ENCODE data around the gene INF2.
"Not testable (repeated sequence)": the region's sequence is repeated elsewhere in the genome, so short reads cannot be mapped to it uniquely, and the experiment has no call there.

Gene INF2

DNA sequence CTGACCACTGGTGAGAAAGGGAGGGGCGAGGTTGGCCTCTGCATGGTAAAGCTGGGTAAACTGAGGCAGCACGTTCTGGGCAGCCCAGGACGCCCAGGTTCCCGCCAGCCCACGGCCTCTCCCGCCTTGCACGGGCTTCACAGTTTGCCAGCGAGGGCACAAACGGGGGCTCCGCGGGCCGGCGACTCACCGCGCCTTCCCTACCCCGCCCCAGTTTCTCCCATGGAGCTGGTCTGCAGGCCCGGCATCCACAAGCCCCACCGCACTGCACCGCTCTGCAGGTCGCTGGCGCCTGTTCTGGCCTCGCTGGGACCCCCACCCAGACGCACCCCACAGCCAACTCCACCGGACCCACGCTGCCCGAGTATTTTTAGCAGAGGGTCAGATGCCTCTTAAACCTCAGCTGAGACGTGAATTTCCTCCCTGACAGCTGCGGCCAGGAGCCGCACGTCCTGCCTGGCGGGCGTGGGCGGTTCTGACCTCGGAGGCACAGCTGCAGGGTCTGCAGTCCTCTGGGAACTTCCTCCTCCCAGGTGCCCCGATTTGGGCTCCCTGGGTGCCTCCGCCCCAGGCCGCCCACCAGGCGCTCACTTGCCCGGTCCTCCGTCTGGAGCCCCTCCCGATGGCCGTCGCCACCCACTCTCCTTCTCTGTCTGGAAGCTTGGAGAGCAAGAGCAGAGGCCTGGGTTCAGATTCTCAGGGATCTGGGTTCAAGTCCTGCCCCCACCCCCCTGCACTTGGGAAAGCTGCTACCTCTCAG is 29.5 kb upstream of the INF2 start:
- Mint-ChIP-seq H3K27me3 (ENCODE audit: low read depth) (peaks cover under 1% of the 10 kb centered on the region), H3K27ac (no peak overlapping the region), H3K36me3 (ENCODE audit: low read depth) (no peaks in the 10 kb centered on the region), H3K4me1 (peaks cover 28% of the 10 kb centered on the region), H3K4me3 (no peak overlapping the region), H3K9me3 (peaks cover 8% of the 10 kb centered on the region)
- no peak for TF ChIP-seq CTCF (IDR thresholded peaks at IDR 0.05; ENCODE audit: unreplicated experiment in 3 of 3)

DNA sequence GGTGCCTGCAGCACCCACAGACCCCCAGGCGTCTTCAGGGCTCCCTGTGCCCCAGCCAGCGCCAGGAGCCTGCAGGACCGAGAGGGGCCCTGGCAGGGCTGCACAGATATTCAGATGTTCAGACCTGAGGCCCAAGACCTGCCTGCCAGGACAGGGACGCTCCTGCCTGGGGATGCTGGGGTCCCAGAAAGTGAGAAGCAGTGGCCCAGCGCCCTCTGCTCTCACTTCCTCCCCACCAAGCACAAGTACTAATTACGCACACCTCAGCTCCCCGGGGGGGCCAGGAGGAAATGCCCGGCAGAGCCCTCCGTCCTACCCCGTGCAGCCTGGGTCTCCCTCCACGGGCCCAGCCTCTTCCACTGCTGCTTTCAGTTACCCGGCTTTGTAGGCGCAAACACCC is 28.8 kb upstream of the INF2 start:
- Mint-ChIP-seq H3K4me1 (peaks cover 32% of the 10 kb centered on the region), H3K9me3 (peaks cover 11% of the 10 kb centered on the region), H3K27me3 (ENCODE audit: low read depth) (peaks cover 7% of the 10 kb centered on the region), H3K27ac (no peak overlapping the region), H3K4me3 (no peak overlapping the region), H3K36me3 (ENCODE audit: low read depth) (no peaks in the 10 kb centered on the region)
- TF ChIP-seq CTCF (IDR thresholded peaks at IDR 0.05; ENCODE audit: unreplicated experiment in 3 of 3) = no peak

DNA sequence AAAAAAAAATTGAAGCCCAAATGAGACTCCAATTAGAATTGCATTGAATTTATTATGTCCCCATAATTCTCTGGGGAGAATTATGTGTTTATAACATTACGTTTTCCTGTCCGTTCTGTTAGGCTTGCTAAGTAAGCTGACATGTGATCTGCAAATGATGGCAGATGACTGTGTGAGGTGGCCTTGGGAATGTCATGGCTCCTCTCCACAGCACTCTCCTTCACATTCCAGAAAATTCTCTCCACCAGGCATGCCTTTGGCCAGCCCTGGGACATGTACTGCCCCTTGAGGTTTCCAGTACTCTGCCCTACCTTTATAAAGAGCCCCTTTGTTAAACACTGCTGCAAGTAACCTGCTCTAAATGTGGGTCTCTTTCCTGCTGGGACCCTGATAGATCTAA is 28.3 kb upstream of the INF2 start:
- no peaks in the 10 kb centered on the region for H3K36me3 Mint-ChIP-seq (ENCODE audit: low read depth)
- no peak for TF ChIP-seq CTCF (IDR thresholded peaks at IDR 0.05; ENCODE audit: unreplicated experiment in 3 of 3)
- peaks cover 27% of the 10 kb centered on the region for H3K4me1 Mint-ChIP-seq
- H3K27me3 Mint-ChIP-seq (ENCODE audit: low read depth) = peaks cover 7% of the 10 kb centered on the region
- H3K9me3 Mint-ChIP-seq = peaks cover 11% of the 10 kb centered on the region
- no peak overlapping the region for H3K4me3 Mint-ChIP-seq
- H3K27ac Mint-ChIP-seq = no peak overlapping the region

GRCh38 chr14:104661528-104662157 is 27.8 kb upstream of the INF2 start:
- H3K27ac Mint-ChIP-seq; H3K36me3 Mint-ChIP-seq (ENCODE audit: low read depth); H3K4me3 Mint-ChIP-seq; H3K27me3 Mint-ChIP-seq (ENCODE audit: low read depth): not testable (repeated sequence)
- Mint-ChIP-seq H3K9me3 (peaks cover 11% of the 10 kb centered on the region), H3K4me1 (peaks cover 28% of the 10 kb centered on the region)

- H3K27ac Mint-ChIP-seq; H3K36me3 Mint-ChIP-seq (ENCODE audit: low read depth); H3K4me3 Mint-ChIP-seq; H3K27me3 Mint-ChIP-seq (ENCODE audit: low read depth): not testable (repeated sequence)
- peaks cover 11% of the 10 kb centered on the region for H3K9me3 Mint-ChIP-seq
- peaks cover 27% of the 10 kb centered on the region for H3K4me1 Mint-ChIP-seq
These were observed 26.9 kb upstream of the INF2 start for GRCh38 chr14:104662472-104662871.

GRCh38 chr14:104664107-104664506 is 25.3 kb upstream of the INF2 start:
- Mint-ChIP-seq H3K27me3 (ENCODE audit: low read depth) (peaks cover 7% of the 10 kb centered on the region), H3K9me3 (peaks cover 11% of the 10 kb centered on the region), H3K27ac (no peak overlapping the region), H3K36me3 (ENCODE audit: low read depth) (no peaks in the 10 kb centered on the region), H3K4me3 (no peak overlapping the region), H3K4me1 (peaks cover 20% of the 10 kb centered on the region)
- no peak for TF ChIP-seq CTCF (IDR thresholded peaks at IDR 0.05; ENCODE audit: unreplicated experiment in 3 of 3)

DNA sequence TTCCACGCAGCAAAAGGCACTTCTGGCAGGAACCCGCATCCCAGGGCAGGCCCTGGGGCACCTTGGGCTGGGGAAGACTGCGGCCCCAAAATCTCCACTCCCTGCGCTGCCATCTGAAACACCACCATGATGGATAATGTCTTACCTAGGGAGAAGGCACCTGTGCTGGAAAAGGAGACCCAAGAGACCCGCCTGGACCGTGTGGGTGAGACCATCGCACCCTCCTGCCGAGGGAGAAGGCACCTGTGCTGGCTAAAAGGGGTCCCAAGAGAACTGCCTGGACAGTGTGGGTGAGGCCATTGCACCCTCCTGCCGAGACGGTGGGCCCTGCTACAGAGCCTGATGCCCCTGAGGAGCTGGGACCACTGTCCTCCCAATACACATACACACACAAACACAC is 24.8 kb upstream of the INF2 start:
- Mint-ChIP-seq H3K9me3 (peaks cover 11% of the 10 kb centered on the region), H3K4me1 (peaks cover 20% of the 10 kb centered on the region), H3K4me3 (peak overlapping the region in 1 of 3 experiments; percentile 33), H3K36me3 (ENCODE audit: low read depth) (no peaks in the 10 kb centered on the region), H3K27me3 (ENCODE audit: low read depth) (peaks cover 7% of the 10 kb centered on the region), H3K27ac (peak overlapping the region in 1 of 3 experiments; percentile 58)
- TF ChIP-seq CTCF (IDR thresholded peaks at IDR 0.05; ENCODE audit: unreplicated experiment in 3 of 3) = no peak
